ENCODE data around the gene LRRC47.

Gene LRRC47

DNA sequence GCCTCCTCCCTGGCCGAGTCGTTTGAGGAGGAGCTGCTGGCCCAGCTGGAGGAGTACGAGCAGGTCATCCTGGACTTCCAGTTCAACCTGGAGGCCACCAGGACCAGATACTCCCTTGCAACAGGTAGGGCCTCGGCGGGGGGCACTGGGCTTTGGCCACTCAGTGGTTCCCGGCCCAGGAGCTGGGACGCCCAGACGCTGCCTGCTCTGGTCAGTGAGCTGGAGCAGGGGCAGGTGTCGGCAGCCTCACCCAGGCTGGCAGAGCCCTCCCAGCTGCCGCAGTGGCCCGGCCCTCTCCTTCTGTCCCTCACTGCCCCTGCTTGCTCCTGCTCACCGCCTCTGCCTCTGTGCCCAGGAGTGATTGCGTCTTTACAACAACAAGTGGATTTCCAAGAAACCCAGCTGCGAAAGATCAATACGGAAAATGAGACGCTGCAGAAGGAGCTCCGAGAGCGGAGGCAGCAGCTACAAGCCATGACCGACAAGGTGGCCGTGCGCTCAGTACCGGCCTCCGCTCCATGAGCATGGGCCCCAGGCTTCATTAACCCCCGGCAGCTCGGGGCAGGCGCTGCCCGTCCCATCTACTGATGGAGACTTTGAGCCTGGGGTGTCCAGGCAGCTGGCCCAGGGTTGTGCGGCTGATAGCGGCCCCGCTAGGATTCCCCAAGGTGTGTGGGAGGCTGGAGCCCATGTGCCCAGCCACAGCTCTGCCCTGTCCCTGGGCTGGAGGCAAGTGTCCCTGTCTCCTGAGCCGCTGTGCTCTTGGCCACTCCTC, 32.8 kb downstream of the LRRC47 start:
- H3K36me3 ChIP-seq, result no peaks in the 10 kb centered on the region
- no peaks in the 10 kb centered on the region for H3K4me1 ChIP-seq
- DNase-seq, result no peak
- peaks cover 6% of the 10 kb centered on the region; the same call in 1 of the 2 replicates for H3K27me3 ChIP-seq
- no peaks in the 10 kb centered on the region for H3K9me3 ChIP-seq
- TF ChIP-seq, protein P1, sequence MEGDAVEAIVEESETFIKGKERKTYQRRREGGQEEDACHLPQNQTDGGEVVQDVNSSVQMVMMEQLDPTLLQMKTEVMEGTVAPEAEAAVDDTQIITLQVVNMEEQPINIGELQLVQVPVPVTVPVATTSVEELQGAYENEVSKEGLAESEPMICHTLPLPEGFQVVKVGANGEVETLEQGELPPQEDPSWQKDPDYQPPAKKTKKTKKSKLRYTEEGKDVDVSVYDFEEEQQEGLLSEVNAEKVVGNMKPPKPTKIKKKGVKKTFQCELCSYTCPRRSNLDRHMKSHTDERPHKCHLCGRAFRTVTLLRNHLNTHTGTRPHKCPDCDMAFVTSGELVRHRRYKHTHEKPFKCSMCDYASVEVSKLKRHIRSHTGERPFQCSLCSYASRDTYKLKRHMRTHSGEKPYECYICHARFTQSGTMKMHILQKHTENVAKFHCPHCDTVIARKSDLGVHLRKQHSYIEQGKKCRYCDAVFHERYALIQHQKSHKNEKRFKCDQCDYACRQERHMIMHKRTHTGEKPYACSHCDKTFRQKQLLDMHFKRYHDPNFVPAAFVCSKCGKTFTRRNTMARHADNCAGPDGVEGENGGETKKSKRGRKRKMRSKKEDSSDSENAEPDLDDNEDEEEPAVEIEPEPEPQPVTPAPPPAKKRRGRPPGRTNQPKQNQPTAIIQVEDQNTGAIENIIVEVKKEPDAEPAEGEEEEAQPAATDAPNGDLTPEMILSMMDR (IDR thresholded peaks at IDR 0.05; ENCODE audit: low read depth, low read length), result no peak
- H3K4me3 ChIP-seq (ENCODE audit: low read depth, low read length), result no peak overlapping the region

DNA sequence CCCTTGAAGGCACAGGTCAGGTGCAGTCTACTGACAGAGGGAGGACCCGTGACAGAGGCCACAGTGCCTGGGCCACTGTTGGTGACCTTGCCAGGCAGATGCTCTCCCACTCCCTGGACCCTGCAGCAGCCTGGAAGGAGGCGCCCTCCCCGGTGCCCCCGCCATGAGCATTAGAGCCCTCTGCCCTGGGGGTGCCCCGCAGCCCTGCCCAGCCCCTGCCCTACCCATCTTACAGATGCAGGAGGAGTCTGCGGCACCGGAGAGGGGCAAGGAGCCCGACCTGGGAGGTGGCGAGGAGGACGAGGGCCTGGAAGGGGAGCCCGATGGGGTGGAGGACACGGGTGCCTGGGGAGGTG, 33.4 kb downstream of the LRRC47 start:
- no peak for DNase-seq
- no peak overlapping the region for H3K4me3 ChIP-seq (ENCODE audit: low read depth, low read length)
- no peaks in the 10 kb centered on the region for H3K9me3 ChIP-seq
- TF ChIP-seq, protein P1 (IDR thresholded peaks at IDR 0.05; ENCODE audit: low read depth, low read length), result no peak
- peaks cover 6% of the 10 kb centered on the region; the same call in 1 of the 2 replicates for H3K27me3 ChIP-seq
- no peaks in the 10 kb centered on the region for H3K4me1 ChIP-seq
- no peaks in the 10 kb centered on the region for H3K36me3 ChIP-seq

DNA sequence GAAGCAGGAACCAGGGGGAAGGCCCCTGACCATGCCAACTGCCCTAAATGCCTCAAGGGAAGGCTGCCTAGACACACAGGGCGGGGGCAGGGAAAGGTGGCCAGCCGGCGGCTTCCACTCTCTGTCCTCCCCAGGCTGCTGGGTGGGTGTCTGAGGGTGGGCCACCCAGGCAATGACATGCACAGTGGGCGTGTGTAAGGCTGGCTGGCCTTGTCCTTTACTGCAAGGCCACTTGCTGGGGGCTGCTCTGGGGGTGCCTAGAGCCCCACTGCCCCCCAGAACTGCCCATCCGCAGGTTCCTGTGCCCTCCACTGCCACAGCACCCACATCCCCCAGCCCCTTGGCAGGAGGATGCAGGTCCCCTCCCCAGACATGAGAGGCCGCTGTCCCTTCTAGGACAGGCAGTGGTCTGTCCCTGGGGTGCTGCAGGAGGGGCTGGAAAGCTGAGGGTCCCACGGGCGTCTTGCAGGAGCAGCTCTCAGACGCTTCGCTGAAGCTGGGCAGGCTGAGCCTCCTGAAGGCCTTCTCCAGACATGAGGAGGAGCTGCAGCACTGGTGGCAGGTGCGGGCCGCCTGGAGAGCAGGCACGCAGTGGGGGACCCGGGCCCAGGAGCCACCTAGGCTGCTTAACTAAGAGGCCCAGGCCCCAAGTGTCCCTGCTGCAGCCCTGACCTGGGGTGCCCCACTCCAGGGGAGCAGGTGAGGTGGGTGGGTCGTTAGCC, 34.0 kb downstream of the LRRC47 start:
- Histone ChIP-seq H3K36me3 (no peaks in the 10 kb centered on the region), H3K9me3 (no peaks in the 10 kb centered on the region), H3K4me1 (no peaks in the 10 kb centered on the region), H3K27me3 (peaks cover 6% of the 10 kb centered on the region; the same call in 1 of the 2 replicates), H3K4me3 (ENCODE audit: low read depth, low read length) (no peak overlapping the region)
- TF ChIP-seq, protein P1 (IDR thresholded peaks at IDR 0.05; ENCODE audit: low read depth, low read length), result no peak
- DNase-seq, result no peak

DNA sequence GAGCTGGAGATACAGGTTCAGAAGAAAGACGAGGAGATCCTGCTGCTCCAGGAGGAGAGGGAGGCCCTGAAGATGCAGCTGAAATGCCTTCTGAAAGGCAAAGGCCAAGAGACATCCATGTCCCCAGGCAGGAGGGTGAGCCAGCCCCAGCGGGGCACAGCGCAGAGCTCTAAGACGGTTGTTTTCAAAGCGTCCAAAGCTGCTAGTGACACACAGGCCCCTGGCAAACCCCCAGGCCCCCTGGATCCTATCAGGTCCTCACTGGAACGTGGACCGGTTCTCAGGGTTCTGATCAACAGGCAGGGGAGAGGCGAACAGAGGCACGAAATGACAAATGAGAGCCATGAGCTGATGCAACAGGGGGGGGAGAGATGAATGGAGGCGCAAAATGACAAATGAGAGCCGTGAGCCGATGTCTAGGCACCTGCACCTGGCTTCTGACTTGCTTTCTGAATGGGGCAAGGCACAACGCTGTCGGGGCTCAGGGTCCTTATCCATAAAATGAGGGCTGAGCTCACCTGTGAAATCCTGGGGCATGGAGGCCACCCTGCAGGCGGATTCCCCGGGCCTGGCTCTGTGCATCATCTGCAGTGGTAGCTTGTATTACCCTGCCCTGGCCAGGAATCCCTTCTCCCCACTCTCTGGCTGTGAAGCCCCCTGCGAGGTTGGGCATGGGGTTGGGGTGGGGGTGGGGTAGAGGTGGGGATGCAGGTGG, 34.8 kb downstream of the LRRC47 start:
- no peaks in the 10 kb centered on the region for H3K9me3 ChIP-seq
- no peaks in the 10 kb centered on the region for H3K36me3 ChIP-seq
- peaks cover 9% of the 10 kb centered on the region; the same call in 1 of the 2 replicates for H3K27me3 ChIP-seq
- TF ChIP-seq, protein P1 (IDR thresholded peaks at IDR 0.05; ENCODE audit: low read depth, low read length), result no peak
- no peaks in the 10 kb centered on the region for H3K4me1 ChIP-seq
- no peak for DNase-seq
- no peak overlapping the region for H3K4me3 ChIP-seq (ENCODE audit: low read depth, low read length)

DNA sequence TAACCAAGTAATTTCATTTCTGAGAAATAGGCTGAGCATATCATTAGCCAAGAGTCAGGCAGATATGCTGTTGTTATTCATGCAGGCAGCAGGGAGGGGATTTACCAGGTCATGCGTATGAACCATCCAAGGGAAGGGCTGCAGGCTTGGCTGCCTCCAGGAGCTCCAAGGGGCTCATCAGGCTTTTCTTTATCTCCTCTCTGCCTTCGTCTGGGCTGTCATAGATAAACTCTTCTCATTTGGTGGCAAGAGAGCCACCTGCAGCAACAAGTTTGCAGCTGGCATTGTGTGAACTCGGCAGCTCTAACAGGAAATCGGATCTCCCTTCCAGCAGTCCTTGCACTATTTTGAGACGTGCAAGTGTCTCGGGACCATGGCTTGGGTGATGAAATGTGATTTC, 36.5 kb downstream of the LRRC47 start:
- no peak for DNase-seq
- Histone ChIP-seq H3K4me1 (no peaks in the 10 kb centered on the region), H3K27me3 (peaks cover 10% of the 10 kb centered on the region; the same call in 1 of the 2 replicates), H3K36me3 (no peaks in the 10 kb centered on the region), H3K4me3 (ENCODE audit: low read depth, low read length) (no peak overlapping the region), H3K9me3 (no peaks in the 10 kb centered on the region)
- TF ChIP-seq, protein P1 (IDR thresholded peaks at IDR 0.05; ENCODE audit: low read depth, low read length), result no peak
